DMS53 treated with DMSO at 0.1 percent for 48 hours (cell line): ENCODE measurements around the gene PLEKHA1.

Source experiments
- DNase-seq: peaks from one replicate; lab custom pipeline; 2025; ENCODE audit not compliant: unreplicated experiment; lab: John Stamatoyannopoulos, UW

Gene PLEKHA1

GRCh38 chr10:122375679-122376160 lies 1.2 kb downstream of the PLEKHA1 start:
- no peak for DNase-seq

- peak; percentile 15 for DNase-seq
Measured at GRCh38 chr10:122376364-122376961, 2.0 kb downstream of the PLEKHA1 start.

DNA sequence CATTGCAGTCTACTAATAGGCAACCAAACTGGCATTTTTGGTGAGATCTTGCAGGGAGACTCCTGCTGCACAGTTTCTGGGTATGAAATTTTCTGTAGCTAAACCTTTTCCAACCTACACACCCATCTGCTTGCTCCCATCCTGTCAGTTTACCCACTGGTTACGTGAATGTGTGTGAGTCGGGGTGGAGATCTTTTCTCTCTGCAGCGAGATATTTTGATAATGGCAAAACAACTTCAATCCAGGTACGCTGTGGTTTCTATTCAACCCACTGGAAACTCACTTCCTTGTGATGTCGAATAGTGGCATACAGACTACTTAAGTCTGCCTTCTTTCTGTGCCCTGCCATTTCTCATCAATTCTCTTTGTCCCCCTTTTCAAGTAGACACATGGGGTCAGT lies 4.5 kb downstream of the PLEKHA1 start:
- DNase-seq: no peak

- DNase-seq: no peak
Measured at GRCh38 chr10:122379537-122379936, 5.0 kb downstream of the PLEKHA1 start.

DNA sequence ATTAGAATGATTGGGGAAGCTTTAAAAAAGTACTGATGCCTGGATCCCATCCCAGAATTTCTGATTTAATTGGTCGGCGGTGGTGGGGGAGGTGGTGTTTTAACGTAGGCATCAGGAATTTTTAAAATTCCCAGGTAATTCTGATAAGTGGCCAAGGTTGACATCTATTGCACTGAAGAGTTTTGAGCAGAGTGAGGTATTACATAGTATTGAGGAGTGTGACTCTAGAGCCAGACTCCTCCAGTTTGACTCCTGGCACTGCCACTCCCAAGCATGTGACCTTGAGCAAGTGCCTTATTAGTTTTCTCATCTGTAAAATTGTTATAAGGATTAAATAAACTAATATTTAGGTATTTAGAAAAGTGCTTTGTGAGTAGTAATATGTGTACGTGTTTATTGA lies 6.2 kb downstream of the PLEKHA1 start:
- DNase-seq: no peak

DNA sequence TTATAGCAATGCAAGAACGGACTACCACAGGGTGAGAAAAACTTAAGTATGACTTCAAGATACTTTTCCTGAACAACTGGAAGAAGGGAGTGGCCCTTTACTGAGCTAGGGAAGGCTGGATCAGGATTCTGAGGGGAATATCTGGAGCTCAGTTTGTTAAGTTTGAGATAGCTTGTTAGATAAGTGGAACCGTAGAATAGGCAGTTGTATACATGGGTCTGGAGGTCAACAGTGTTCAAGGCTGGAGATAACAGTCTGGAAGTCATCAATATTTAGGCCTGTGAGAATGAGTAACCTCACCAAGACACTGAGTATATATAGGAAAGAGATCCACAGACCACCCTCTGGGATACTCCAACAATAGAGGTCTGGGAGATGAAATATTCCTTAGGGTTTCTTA lies 7.2 kb downstream of the PLEKHA1 start:
- DNase-seq: no peak

DNA sequence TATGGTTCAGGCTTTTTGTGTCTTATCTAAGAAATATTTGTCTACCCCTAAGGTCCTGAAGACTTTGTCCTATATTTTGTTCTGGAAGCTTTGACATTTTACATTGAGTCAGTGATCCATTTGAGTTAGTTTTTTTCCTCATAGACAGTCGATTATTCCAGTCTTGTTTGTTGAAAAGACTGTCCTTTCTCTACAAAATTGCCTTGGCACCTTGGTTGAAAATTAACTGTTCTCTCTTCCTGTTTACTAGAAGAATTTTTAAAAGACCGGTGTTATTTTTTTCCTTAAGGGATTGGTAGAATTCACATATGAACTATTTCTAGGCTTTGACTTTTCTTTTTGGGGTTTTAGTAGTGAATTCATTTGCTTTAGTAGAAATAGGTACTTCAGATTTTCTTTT lies 12.0 kb downstream of the PLEKHA1 start:
- DNase-seq: no peak

GRCh38 chr10:122387572-122387971 lies 13.1 kb downstream of the PLEKHA1 start:
- DNase-seq: no peak

- no peak for DNase-seq
Measured at GRCh38 chr10:122388287-122388997, 13.9 kb downstream of the PLEKHA1 start.

DNA sequence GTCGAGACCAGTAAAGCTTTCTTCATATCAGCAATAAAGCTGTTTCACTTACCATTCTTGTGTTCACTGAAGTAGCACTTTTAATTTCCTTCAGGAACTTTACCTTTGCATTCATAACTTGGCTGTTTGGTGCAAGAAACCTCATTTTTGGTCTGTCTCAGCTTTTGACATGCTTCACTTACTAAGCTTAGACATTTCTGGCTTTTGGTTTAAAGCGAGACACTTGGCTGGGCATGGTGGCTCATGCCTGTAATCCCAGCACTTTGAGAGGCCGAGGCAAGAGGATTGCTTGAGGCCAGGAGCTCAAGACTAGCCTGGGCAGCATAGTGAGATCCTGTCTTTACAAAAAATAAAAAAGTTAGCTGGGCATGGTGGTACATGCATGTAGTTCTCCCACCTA lies 15.8 kb downstream of the PLEKHA1 start:
- no peak for DNase-seq

DNA sequence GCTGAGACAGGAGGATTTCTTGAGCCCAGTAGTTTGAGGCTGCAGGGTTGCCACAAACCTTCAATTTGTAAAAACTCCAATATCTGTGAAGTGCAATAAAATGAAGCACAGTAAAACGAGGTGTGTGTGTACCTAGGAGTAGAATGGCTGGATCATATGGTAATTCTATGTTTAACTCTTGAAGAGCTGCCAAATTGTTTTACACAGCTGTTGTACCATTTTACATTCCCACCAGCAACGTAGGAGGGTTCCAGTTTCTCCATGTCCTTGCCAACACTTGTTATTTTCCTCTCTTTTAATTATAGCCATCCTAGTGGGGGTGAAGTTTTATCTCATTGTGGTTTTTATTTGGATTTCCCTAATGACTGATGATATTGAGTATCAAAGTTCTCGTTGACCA lies 16.2 kb downstream of the PLEKHA1 start:
- DNase-seq: no peak

DNA sequence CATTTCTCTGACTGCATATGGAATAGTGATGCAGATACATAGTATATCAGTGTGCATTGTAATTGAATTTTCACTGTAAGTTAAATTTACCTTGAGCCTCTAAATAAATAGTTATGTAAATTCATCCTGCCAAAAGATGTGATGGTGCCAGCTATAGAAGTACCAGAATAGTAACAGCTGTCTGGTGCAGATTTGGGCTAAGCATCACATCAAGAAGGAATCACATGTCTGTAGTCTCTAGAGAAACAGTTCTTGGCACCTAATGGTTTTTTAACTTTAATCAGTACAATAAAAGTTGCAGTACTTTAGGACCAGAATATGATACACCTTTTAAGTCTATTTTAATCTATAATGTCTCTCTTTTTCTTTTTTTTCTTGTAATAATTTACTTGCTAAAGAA lies 17.4 kb downstream of the PLEKHA1 start:
- no peak for DNase-seq

- no peak for DNase-seq
Measured at GRCh38 chr10:122392835-122393234, 18.3 kb downstream of the PLEKHA1 start.

DNA sequence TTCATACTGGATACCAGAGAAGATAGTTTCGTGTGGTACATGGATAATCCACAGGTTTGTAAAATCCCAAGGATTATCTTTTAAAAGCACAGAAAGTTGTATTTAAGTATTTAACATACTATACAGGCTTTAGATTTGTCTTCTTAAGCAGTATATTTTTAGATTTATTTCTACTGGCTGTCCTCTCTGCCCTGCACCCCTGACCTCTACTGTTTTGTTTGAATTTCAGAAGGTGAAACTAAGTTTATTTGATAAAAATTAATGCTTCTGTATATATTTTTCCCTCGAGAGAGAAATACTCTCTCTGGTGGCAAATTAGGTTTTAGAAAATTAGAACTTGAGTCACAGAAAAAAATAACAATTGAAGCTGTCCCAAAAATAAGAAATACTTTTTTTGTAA lies 18.8 kb downstream of the PLEKHA1 start:
- DNase-seq: no peak

DNA sequence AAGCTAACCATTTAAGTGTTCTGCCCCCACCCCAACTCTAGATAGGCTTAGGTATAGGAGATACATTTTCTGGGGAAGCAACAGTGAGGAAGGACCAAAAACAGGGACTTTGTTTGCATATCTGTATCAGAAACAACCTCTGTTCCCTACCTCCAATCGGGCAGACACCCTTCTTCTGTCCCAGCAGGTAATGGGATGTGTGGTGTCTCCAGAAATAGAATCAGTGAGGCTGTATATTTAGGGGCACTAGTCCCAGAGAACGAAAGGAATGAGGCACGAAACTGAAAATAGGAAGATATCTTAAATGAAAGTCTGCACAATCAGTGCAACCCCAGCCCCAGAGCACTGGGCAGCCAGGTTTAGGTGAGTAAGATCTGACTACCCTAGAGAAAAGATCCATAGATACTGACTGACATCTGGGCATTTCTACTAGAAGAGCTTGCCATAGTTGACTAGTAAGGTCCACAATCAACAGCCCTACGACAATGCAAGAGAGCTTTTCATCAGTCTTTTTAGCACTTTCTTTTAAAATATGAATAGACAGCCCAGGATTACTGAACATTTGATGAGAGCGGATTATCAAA lies 28.1 kb downstream of the PLEKHA1 start:
- DNase-seq: no peak

DNA sequence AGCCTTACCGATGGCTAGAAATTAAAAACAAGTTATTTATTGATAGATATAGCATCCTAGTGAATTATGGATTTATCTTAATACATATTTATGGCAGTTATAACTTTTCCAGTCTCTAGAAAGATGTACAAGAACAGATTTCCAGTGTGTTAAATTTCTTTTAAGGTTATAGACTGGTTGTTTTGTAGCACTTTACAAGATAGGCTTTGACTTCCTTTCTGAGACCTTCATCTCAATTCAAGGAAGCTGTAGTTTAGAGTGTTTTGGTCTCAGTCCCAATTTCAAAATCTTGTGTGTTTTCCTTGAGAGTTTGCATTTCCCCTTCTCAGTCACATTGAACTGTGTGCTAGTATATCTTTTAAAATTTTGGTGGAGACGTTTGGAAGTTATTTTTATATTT lies 30.1 kb downstream of the PLEKHA1 start:
- no peak for DNase-seq

DNA sequence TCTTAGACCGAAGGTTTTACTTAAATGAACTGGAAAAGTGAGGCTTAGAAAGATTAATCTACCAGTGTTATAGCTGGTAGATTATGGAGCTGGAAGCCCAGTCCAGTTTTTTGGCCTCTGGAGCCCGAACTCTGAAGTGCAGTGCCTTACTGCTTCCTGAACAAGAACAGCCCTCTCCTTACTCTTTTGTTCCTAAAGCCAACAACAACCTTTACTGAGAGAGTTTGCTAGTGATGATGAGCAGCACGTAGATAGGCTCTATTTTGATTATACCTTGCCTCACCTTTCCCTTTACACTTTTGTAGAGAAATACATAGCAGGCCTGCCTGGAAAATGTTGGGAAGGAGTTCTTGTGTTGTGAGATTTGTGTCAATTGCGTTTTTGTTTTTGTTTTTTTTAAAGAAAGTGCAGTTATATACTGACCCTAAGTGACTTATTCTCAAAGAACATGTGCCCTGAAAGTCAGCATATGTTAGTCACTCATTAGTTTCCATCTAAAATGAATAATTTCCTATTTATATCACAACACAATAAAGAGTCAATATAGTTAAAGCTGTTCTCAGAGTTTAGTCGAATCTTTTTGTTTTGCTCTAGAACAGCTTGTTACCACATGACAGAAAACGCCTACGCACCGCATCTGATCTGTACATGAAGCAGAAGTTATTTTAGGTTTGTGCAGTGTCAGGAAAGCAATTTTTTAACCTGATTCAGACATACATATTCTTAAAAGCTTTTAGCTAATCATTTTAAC lies 33.0 kb downstream of the PLEKHA1 start:
- DNase-seq: no peak

DNA sequence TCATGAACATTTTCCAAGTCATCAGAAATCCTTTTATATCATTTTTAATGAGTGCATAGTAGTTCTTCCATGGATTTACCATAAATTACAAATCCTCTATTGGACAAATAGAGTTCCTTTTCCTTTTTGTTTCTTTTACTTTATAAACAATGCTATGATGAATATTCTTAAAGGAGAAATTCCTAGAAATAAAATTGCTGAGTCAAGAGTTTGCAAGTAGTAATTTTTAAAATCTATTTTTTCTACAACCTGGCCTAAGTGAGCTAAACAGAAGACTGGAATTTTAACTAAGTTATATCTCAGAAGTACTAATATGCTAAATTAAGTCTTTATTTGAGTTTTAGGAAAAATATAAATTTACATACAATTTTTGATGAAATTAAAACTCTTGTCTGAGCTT lies 38.8 kb downstream of the PLEKHA1 start:
- DNase-seq: no peak

DNA sequence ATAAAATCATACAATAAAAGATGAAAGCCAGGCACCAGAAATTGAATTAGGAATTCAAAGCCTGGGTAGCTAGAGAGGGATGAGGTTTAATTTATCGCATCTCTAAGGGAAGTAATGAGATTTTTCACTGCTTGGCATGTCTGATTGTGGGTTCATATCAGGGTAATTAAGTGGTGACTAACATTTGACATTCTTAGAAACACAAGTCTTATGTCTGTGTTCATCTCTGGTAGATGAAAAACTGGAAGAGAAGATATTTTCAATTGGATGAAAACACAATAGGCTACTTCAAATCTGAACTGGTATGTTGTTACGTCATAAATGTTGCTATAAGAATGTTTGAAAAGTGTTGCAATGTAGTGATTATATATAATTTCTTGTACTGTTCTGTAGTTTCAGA lies 43.2 kb downstream of the PLEKHA1 start:
- no peak for DNase-seq

DNA sequence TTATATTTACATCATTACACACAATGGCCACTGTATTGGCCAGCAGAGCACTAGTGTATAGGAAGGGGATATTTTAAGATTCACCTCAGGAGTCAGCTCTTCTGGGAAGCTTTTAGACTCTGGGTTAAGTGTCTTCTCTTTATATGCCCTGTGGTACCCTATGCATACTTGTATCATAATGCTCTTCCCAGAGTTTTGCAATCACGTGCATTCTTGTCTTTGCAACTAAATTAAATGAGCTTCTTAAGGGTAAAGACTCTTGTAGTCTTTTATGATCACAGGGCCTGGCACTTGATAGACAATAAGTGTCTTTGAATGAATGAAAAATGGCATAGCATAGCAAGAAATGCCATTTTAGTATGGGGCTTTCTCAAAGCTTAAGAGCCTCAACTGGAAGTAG lies 44.5 kb downstream of the PLEKHA1 start:
- no peak for DNase-seq

DNA sequence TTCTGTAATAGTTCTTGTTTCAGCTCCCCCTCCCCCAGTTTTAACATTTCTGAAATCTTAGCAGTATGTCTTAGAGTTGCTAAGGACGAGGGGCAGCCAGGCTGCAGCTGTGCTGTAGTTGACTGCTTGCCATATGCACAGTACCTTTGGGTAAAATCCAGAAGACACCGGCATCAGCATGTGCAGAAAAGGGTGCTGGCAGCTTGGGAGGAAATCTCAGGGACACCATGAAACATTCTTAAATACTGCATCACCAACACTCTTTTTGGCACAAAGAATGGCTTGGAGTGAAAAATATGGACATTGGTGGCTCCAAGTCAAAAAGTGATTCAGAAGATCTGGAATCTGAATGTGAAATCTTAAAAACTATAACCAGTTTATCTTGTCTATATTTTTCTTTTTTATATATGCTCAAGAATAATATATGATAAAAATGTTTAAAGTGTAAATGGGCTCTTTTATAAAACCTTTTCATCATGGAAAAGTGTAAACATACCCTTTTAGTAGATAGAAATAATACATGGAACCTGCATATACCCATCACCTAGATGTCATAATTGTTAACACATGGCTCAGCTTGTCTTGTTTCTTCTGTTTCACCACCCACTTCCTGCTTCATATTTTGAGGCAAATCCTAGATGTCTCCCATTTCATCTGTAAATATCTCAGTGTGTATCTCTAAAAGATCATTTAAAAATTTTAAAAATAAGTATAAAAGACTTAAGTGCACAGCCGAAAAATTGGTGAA lies 45.5 kb downstream of the PLEKHA1 start:
- no peak for DNase-seq
